AG04449 (cell line): Measurements from ENCODE around the gene MAGI1.
A peak's percentile ranks its signal among the peaks of the same experiment; 100 is the strongest.

Experiments used
- CTCF ChIA-PET: fragments of 350-600 bp; formaldehyde crosslinking; extraction: SDS; loops from one replicate; lab custom pipeline; 2021; ENCODE audit warnings: antibody characterized with exemption; lab: Yijun Ruan, JAX
- POLR2A ChIA-PET: fragments of 400-600, 350-600 bp; formaldehyde crosslinking; extraction: SDS; loops from one replicate; lab custom pipeline; 2020; ENCODE audit warnings: antibody characterized with exemption, inconsistent platforms; lab: Yijun Ruan, JAX
- DNase-seq: peaks from one replicate; pipeline ENCODE4 v3.0.0-alpha.2; 2010; ENCODE audit warnings: low read depth, low spot score
- H3K4me3 ChIP-seq: 2 replicates; pipeline ENCODE4 v1.5.1; 2011; ENCODE audit warnings: low read depth, mild to moderate bottlenecking, control low read depth, low read length
- CTCF ChIP-seq: IDR thresholded peaks from one replicate; pipeline ENCODE4 v1.5.1; 2011; ENCODE audit warnings: mild to moderate bottlenecking, moderate library complexity, low read length, control low read depth, inconsistent platforms; ENCODE audit not compliant: insufficient read depth; ENCODE audit errors: missing control alignments

MAGI1 gene

DNA sequence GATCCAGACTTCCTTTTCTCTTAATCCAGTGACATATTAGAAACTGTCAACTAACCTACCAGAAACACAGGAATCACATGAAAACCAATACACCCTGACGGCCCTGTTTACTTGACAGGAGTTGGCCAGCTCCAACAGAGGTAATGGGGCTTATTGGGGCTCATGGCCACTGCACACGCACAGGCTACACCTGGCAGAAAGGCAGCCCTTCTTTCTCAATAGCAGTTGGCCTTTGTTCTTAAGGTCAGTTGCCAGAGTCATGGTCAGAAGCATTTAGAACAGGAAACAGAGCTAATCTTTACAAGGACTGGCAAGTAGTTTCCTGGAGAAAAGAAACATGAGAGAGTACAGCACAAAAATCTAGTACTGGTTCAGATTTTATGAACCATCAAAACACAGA, 181.8 kb downstream of the MAGI1 start:
- POLR2A ChIA-PET, result no interaction called here
- DNase-seq, result no peak

DNA sequence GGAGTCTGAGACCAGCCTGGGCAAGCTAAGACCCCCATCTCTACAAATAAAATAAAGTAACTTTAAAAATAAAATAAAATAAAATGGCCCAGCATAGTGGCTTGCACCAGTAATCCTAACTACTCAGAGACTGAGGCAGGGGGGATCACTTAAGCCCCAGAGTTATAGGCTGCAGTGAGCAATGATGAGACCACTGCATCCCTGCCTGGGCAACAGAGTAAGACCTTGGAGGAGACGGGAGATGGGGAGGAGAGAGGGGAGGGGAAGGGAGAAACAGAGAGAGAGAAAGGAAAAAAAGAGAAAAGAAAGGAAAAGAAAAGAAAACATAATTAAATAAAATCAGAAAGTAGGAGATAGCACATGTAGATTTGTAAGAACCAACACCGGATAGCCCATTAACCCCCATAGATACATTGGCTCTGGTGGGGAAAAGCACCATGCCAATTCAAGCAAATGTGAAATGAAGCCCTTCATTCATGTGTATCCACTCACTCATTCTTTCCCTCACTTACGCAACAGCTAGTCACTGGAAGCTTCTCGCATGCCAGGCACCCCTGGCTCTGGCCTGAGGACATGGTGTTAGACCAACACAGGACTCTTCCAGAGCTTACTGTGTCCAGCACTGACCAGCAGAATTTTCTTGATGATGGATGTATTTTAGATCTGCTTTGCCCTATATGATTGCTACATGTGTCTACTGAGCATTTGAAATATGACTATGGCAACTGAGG, 183.2 kb downstream of the MAGI1 start:
- no peak for DNase-seq
- POLR2A ChIA-PET, result no interaction called here
- CTCF ChIA-PET, result no interaction called here
- TF ChIP-seq CTCF, result no peak
- no peak overlapping the region for H3K4me3 ChIP-seq

More for the DNA sequence above, 181.8 kb downstream of the MAGI1 start:
- no peak overlapping the region for H3K4me3 ChIP-seq
- TF ChIP-seq CTCF, result no peak
- CTCF ChIA-PET, result no interaction called here

GRCh38 chr3:65854606-65855304, 184.0 kb downstream of the MAGI1 start:
- no peak for DNase-seq
- no peak overlapping the region for H3K4me3 ChIP-seq
- no peak for TF ChIP-seq CTCF
- ChIA-PET POLR2A (no interaction called here), CTCF (interaction anchor here (0.6 kb wide), 1 partner anchor 284 kb away, joined by 3 read pairs; no protein-coding TSS in a partner anchor)

DNA sequence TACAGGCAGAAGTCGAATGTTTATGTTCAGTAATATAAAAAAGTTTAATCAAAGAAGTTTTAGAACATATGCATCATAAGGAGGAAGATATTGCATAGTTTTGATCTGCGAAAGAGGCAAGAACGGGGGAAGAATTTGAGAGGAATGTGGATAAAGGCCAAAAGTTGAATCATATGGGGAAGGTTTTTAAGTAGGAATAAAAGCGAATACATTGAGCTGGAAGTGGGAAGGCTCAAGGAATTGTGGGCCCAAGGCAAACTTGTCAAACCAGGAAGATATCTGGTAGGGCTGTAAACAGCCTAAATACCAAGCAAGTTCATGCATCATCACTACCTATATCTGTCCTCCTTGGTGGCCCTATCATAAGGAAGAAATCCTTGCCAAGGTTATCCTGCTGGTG, 186.9 kb downstream of the MAGI1 start:
- POLR2A ChIA-PET, result no interaction called here
- H3K4me3 ChIP-seq, result no peak overlapping the region
- TF ChIP-seq CTCF, result no peak
- CTCF ChIA-PET, result no interaction called here
- peak; percentile 82 for DNase-seq

DNA sequence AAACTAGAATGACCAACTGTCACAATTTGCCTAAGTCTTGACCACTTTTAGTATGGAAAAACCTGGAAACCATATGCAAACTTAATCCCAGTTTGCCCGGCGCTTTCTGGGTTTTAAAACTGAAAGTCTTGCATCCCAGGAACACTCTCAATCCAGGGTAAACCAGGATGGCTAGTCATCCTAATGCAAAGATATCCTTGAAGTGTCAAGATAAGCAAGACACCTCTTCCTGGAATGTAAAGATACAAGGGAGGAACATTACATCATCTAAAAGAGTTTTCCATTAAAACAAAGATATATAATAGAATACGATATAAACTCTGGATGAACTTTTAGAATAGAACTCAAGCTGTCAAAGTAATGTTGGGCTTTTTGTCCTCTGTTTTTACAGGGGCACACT, 188.5 kb downstream of the MAGI1 start:
- CTCF ChIA-PET, result interaction anchor here (1.3 to 3.5 kb wide), 2 partner anchors 17 to 119 kb away, joined by 3 to 17 read pairs; no protein-coding TSS in a partner anchor
- TF ChIP-seq CTCF, result no peak
- H3K4me3 ChIP-seq, result no peak overlapping the region
- no peak for DNase-seq
- POLR2A ChIA-PET, result no interaction called here

- no peak for DNase-seq
- POLR2A ChIA-PET, result no interaction called here
- TF ChIP-seq CTCF, result no peak
- H3K4me3 ChIP-seq, result no peak overlapping the region
- CTCF ChIA-PET, result interaction anchor here (0.9 to 3.5 kb wide), 2 partner anchors 15 to 189 kb away, joined by 3 to 17 read pairs; no protein-coding TSS in a partner anchor
Measured at GRCh38 chr3:65848024-65848423, 190.7 kb downstream of the MAGI1 start.
